ENCODE data around the gene BCL2L13.
"Not testable (repeated sequence)": the region's sequence is repeated elsewhere in the genome, so short reads cannot be mapped to it uniquely, and the experiment has no call there.

BCL2L13 gene

GRCh38 chr22:17637490-17638181 is 921 bp upstream of the BCL2L13 start:
- DNase-seq, result no peak

- DNase-seq, result no peak
Measured at GRCh38 chr22:17638182-17638431, 450 bp upstream of the BCL2L13 start.

- DNase-seq, result no peak
Measured at GRCh38 chr22:17639247-17639741, 737 bp downstream of the BCL2L13 start.

- no peak for DNase-seq
Measured at GRCh38 chr22:17641269-17641668, 2.7 kb downstream of the BCL2L13 start.

GRCh38 chr22:17642357-17642756 is 3.8 kb downstream of the BCL2L13 start:
- DNase-seq, result not testable (repeated sequence)

- no peak for DNase-seq
Measured at GRCh38 chr22:17647452-17647851, 8.9 kb downstream of the BCL2L13 start.

- DNase-seq, result no peak
Measured at GRCh38 chr22:17647991-17648390, 9.4 kb downstream of the BCL2L13 start.

- no peak for DNase-seq
Measured at GRCh38 chr22:17648569-17648968, 10.0 kb downstream of the BCL2L13 start.

- no peak for DNase-seq
Measured at GRCh38 chr22:17655289-17655688, 16.7 kb downstream of the BCL2L13 start.

- DNase-seq, result no peak
Measured at GRCh38 chr22:17656870-17657395, 18.4 kb downstream of the BCL2L13 start.

- DNase-seq, result no peak
Measured at GRCh38 chr22:17664414-17665055, 26.0 kb downstream of the BCL2L13 start.

GRCh38 chr22:17665248-17665647 is 26.7 kb downstream of the BCL2L13 start:
- DNase-seq, result no peak

GRCh38 chr22:17665854-17666253 is 27.3 kb downstream of the BCL2L13 start:
- no peak for DNase-seq

GRCh38 chr22:17671521-17672092 is 33.0 kb downstream of the BCL2L13 start:
- not testable (repeated sequence) for DNase-seq

- no peak for DNase-seq
Measured at GRCh38 chr22:17672417-17672991, 33.9 kb downstream of the BCL2L13 start.

- DNase-seq, result no peak
Measured at GRCh38 chr22:17674152-17674551, 35.6 kb downstream of the BCL2L13 start.

- DNase-seq, result no peak
Measured at GRCh38 chr22:17675584-17675983, 37.0 kb downstream of the BCL2L13 start.

- DNase-seq, result no peak
Measured at GRCh38 chr22:17678817-17679385, 40.3 kb downstream of the BCL2L13 start.

- DNase-seq, result no peak
Measured at GRCh38 chr22:17684245-17684644, 45.7 kb downstream of the BCL2L13 start.

- DNase-seq, result no peak
Measured at GRCh38 chr22:17692841-17693240, 54.3 kb downstream of the BCL2L13 start.

GRCh38 chr22:17694193-17694592 is 55.6 kb downstream of the BCL2L13 start:
- DNase-seq, result no peak

GRCh38 chr22:17694752-17695151 is 56.2 kb downstream of the BCL2L13 start:
- DNase-seq, result no peak

- DNase-seq, result no peak
Measured at GRCh38 chr22:17695986-17696385, 57.4 kb downstream of the BCL2L13 start.
